Measurements from ENCODE around the gene SNF8.
"Not testable (repeated sequence)": the region's sequence is repeated elsewhere in the genome, so short reads cannot be mapped to it uniquely, and the experiment has no call there.

Gene SNF8

GRCh38 chr17:48961516-48962233 lies 17.0 kb upstream of the SNF8 start:
- DNase-seq (ENCODE audit: low spot score), result peak; percentile 33
- no peak overlapping the region for H3K27ac ChIP-seq
- CTCF ChIA-PET, result interaction anchor here (0.6 to 0.7 kb wide), 2 partner anchors 71 to 747 kb away, joined by 3 to 4 read pairs; no protein-coding TSS in a partner anchor
- TF ChIP-seq, protein P1, sequence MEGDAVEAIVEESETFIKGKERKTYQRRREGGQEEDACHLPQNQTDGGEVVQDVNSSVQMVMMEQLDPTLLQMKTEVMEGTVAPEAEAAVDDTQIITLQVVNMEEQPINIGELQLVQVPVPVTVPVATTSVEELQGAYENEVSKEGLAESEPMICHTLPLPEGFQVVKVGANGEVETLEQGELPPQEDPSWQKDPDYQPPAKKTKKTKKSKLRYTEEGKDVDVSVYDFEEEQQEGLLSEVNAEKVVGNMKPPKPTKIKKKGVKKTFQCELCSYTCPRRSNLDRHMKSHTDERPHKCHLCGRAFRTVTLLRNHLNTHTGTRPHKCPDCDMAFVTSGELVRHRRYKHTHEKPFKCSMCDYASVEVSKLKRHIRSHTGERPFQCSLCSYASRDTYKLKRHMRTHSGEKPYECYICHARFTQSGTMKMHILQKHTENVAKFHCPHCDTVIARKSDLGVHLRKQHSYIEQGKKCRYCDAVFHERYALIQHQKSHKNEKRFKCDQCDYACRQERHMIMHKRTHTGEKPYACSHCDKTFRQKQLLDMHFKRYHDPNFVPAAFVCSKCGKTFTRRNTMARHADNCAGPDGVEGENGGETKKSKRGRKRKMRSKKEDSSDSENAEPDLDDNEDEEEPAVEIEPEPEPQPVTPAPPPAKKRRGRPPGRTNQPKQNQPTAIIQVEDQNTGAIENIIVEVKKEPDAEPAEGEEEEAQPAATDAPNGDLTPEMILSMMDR (conservative IDR thresholded peaks at IDR 0.05; ENCODE audit: low read depth), result no peak
- POLR2A ChIA-PET (ENCODE audit: low non-redundant PET), result no interaction called here

- no peak for DNase-seq (ENCODE audit: low spot score)
- H3K27ac ChIP-seq, result no peak overlapping the region
- ChIA-PET POLR2A (ENCODE audit: low non-redundant PET) (no interaction called here), CTCF (interaction anchor here (0.7 kb wide), 1 partner anchor 208 kb away, joined by 4 read pairs; no protein-coding TSS in a partner anchor)
- TF ChIP-seq, protein P1 (conservative IDR thresholded peaks at IDR 0.05; ENCODE audit: low read depth), result no peak
Observed at GRCh38 chr17:48960834-48961515, 16.3 kb upstream of the SNF8 start.

DNA sequence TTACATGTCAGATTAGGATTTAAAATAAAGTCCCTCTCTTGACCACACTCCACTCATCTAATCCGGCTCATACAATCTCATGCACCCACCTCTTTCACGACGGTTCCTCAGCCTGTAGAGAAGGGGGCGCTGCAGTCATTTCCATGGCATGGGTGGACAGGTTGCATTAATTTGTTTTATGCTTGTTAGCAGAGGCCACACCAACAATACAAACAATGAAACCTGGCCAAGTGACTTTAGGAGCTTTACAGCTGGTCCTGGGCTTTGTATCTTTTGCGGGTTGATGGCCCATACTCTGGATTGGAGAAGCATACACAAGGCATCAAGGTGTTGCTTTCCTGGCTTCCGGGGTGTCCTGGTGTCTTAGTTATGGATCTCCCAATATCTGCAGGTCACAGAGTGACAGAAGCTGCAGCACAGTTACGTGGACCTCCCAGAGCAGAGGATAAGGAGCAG lies 9.7 kb upstream of the SNF8 start:
- POLR2A ChIA-PET (ENCODE audit: low non-redundant PET), result no interaction called here
- CTCF ChIA-PET, result interaction anchor here (0.6 to 2.4 kb wide), 3 partner anchors 14 to 78 kb away, joined by 3 to 7 read pairs (median 3); partner anchors contain the start of gene GIP
- no peak for DNase-seq (ENCODE audit: low spot score)
- no peak overlapping the region for H3K27ac ChIP-seq
- TF ChIP-seq, protein P1 (conservative IDR thresholded peaks at IDR 0.05; ENCODE audit: low read depth), result no peak; the same call in 1 of the 2 replicates

GRCh38 chr17:48952904-48953303 lies 8.3 kb upstream of the SNF8 start:
- DNase-seq (ENCODE audit: low spot score), result no peak
- POLR2A ChIA-PET (ENCODE audit: low non-redundant PET), result no interaction called here
- CTCF ChIA-PET, result interaction anchor here (0.6 to 2.4 kb wide), 3 partner anchors 9 to 148 kb away, joined by 3 to 7 read pairs (median 4); no protein-coding TSS in a partner anchor
- H3K27ac ChIP-seq, result no peak overlapping the region
- TF ChIP-seq, protein P1 (conservative IDR thresholded peaks at IDR 0.05; ENCODE audit: low read depth), result no peak

DNA sequence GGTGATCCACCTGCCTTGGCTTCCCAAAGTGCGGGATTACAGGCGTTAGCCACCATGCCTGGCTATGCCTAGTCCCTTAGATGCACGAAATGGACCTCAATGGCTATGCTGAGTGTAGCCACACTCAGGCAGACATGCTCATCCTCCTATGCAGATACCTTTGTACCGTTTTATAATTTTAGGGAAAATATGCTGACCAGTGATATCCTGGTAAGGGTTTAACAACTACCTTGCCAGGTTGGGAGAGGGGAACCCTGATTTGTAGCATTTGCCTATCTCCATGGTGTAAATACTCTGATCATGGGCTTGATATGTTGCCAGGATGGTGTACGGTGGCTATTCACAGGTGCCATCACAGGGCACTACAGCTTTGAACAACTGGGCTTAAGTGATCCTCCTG lies 6.9 kb upstream of the SNF8 start:
- POLR2A ChIA-PET (ENCODE audit: low non-redundant PET), result interaction anchor here (0.7 kb wide), 1 partner anchor 85 kb away, joined by 9 read pairs; no protein-coding TSS in a partner anchor
- CTCF ChIA-PET, result no interaction called here
- no peak overlapping the region for H3K27ac ChIP-seq
- TF ChIP-seq, protein P1 (conservative IDR thresholded peaks at IDR 0.05; ENCODE audit: low read depth), result no peak
- DNase-seq (ENCODE audit: low spot score), result no peak

- H3K27ac ChIP-seq, result peak overlapping the region; percentile 84
- CTCF ChIA-PET; DNase-seq (ENCODE audit: low spot score): not testable (repeated sequence)
- POLR2A ChIA-PET (ENCODE audit: low non-redundant PET), result interaction anchor here (0.5 to 0.6 kb wide), 2 partner anchors 52 to 85 kb away, joined by 3 to 4 read pairs; partner anchors contain the start of gene ATP5MC1
Observed at GRCh38 chr17:48945261-48945651, 614 bp upstream of the SNF8 start.
